Skeletal muscle cell (primary cell): Measurements from ENCODE around the gene TMEM94.

Source experiments
- DNase-seq: peaks from one replicate; pipeline ENCODE4 v3.0.0-alpha.2; 2010; ENCODE audit warnings: low read depth
- H3K4me3 ChIP-seq: 2 replicates; pipeline ENCODE4 v1.5.1; 2011; ENCODE audit warnings: low read depth, mild to moderate bottlenecking, control low read depth, low read length, moderate library complexity

The TMEM94 gene

DNA sequence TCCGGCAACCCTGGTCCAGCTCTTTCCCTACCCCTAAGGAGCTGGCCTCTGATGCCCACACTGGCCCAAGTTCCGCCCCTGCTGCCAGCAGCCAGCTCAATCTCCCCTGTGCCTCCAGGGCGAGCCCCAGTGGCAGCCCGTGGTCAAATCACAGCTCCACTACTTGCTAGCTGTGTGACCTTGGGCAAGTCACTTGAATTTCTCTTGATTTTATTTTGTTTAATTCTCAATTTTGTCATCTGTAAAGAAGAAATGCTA is 48.6 kb downstream of the TMEM94 start:
- no peak overlapping the region for H3K4me3 ChIP-seq
- no peak for DNase-seq

DNA sequence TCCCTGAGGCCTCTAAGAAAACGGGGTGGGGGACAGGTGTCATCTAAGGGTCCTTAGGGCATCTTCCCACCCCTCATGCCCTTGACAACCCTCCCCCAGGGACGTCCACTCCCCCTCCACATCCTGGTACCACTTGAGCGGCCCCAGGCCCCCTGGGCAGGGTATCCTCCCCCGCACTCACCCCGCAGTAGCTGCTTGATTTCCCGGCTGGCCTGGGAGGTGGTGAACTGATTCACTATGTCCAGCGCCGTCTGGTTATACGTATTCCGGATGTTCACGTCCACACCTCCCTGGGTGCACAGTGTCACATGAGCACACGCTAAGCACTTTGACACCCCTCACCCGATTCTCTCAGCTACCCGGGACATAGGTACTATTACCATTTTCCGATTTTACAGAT is 49.2 kb downstream of the TMEM94 start:
- H3K4me3 ChIP-seq = no peak overlapping the region
- DNase-seq = no peak

DNA sequence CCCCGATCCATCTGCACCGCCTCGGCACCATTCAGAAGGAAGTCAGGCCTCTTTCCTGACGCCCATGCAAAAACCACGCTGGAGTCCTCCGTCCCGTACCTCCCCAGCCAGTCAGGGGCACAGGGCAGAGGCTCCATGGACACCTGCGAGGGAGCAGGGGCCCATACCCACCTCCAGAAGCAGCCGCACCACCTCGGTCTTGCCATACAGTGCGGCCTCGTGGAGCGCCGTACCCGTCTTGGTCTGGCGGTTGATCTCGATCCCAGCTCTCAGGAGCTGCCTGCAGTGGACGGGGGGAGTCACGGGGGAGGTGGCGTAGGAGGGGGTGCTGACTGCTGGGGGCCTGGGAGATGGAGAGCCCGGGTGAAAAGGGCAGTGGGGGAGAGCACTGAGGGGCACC is 49.7 kb downstream of the TMEM94 start:
- no peak overlapping the region for H3K4me3 ChIP-seq
- no peak for DNase-seq

DNA sequence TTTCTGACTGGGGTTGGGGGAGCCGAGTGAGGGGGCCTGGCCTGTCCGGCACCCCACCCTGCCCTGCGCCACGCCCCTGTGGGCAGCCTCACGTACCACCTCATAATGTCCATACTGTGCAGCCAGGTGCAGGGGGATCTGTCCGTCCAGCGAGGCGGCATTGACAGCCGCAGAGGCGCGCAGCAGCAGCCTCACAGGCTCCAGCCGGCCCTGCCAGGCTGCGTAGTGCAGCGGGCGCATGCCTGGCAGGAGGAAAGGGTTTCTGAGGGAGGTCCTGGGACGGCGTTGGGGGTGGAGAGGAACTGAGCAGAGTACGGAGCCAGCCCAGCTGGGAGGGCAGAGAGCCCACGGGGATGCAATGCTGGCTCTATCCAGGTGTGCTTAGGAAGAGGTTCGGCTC is 50.5 kb downstream of the TMEM94 start:
- DNase-seq = no peak
- H3K4me3 ChIP-seq = no peak overlapping the region

DNA sequence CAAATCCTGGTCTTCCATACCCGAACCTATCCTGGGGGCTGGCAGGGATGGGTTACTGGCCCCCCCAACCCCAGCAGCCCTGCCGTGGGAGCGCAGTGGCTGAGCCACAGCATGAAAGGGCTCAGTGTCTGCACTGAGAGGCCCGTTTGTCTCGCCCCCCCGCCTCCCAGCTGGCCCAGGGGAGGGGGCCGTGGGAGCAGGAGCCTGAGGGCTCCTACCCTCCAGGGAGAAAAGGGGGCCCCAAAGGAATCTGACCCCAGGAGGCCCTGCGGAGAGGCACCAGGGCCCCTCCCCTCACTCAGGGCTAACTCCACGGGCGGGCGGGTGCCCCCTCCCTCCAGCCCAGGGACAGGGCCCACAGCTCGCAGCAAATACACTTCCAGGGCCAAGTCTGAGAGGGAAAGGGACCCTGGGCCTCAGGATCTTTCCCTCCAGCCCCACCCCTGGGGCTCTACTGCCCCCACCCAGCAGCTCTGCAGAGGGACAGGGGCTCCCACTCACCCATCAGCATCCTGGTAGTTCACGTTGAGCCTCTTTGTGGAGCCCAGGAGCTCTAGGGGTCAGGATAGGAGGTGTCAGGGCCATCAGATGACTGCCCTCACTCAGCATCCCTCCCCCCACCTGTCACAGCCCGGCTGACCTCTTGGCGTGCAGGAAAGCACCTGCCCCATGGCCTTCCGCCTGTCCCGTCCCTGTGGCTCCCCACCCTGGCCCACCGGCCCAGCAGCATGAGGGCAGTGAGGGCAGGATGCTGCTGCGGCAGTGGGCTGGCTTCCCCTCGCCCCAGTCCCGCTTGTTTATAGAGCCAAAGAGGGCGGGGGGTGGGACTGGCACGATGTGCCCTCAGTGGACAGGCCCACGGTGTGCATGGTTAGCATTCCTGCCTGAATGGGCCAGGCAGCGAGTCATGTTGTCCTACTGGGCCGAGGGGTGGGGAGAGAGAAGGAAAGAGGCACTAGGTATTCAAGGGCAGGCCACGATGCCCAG is 51.6 kb downstream of the TMEM94 start:
- DNase-seq = no peak
- H3K4me3 ChIP-seq = no peak overlapping the region

DNA sequence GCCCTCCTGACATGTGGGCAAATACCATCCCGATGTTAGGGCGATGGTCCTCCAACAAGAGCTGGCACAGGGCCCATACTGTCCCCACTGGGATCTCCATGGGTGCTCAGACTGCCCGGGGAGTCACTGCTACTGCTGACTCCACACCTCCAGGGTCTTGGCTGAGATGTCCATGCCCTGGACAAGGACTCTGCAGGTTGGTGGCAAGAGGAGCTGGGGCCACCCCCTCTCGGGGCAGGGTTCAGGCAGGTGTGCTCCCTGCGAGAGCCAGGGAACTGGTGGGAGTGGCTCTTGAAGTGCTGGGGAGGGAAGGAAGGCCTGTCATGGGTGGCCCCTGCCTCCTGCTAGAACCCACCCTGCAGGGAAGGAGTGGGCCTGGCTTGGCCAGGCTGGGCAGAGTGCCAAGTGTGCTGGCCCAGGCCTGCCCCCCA is 52.5 kb downstream of the TMEM94 start:
- no peak for DNase-seq
- no peak overlapping the region for H3K4me3 ChIP-seq

DNA sequence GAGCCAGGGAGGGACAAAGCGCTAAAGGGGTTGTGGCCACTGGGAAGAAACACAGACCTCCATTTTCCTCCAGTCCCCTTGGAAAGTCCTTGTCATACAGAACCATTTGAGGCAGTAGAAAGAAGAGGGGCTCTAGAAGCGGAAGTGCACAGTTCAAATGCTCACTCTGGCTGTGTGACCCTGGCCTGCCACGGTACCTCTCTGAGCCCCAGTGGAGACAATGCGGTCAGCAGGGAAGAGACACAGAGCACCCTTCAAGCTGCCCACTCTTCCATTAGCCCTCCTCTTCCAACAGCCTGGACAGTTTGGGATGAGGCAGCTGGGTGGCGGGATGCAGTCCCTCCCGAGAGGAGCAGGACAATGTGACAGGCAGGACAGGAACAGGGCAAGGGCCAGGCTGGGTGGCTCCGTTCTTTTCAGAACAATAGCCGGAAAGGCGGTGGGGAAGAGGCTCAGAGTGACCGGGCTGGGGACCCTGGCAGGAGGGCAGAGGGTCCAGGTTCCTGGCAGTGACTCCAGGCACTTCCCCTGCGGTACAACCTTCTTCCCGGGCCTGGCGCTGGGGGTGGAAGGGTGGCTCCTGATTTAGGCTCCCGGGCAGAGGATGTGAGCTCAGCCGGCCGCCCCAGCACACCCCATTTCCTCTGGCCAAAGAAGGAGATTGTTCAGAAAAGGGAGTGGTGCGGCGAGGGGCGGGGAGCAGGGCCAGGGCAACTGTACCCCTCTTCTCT is 53.3 kb downstream of the TMEM94 start:
- no peak for DNase-seq
- no peak overlapping the region for H3K4me3 ChIP-seq

DNA sequence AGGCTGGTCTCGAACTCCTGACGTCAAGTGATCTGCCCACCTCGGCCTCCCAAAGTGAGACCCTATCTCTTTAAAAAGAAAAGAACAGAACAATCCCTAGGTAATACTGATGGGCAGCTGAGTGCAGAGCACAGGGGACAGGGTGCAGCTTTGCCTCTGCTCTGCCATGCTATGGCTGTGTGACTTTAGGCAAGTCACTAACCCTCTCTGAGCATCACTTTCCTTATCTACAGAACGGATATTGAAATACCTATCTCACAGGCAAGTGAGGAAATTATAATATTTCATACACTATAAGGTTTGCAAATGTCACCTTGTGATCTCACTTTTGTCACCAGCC is 54.8 kb downstream of the TMEM94 start:
- DNase-seq = no peak
- H3K4me3 ChIP-seq = no peak overlapping the region

DNA sequence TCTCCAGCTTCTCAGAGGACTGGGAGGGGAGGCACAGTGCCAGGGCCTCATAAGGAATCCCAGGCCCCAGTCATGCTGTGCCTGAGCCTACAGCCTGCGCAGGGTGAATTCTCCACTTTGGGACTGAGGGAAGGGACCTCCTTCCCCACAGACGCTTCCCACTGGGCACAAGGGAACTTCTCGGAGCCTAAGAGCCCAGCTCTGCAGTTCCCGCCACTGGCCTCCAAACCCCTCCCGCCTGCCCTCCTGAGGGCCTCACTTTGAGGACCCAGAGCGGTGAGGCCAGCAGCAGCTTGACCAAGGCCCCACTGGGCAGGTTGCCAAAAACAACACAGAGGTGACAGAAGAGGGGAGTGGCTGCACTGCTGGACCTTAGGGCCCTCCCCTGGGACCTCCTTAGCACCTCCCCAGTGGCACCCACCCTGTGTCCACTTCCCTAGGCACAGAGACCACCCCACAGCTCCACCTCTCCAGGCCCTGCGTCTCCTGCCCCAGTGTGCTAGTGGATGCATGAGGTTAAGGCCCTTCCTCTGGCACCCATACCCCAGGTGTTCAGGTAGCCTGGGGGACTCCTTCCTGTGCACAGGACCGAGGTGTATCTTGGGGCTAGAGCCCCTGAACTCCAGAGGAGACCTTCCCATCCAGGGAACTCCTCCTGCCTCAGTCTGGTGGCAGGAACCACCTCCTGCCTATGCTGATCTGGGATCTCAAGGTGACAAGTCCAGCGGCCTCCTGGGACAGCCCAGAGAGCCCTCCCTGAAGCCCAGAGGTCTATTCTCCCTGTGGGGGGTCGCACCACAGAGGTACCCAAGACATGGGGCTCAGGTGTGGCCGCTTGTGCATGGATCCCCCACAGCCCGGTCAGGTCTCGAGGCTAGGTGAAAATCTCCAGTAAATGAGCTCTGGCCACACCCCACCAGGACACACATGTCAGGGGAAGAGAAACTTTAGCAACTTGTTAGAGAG is 55.5 kb downstream of the TMEM94 start:
- no peak for DNase-seq
- H3K4me3 ChIP-seq = no peak overlapping the region

DNA sequence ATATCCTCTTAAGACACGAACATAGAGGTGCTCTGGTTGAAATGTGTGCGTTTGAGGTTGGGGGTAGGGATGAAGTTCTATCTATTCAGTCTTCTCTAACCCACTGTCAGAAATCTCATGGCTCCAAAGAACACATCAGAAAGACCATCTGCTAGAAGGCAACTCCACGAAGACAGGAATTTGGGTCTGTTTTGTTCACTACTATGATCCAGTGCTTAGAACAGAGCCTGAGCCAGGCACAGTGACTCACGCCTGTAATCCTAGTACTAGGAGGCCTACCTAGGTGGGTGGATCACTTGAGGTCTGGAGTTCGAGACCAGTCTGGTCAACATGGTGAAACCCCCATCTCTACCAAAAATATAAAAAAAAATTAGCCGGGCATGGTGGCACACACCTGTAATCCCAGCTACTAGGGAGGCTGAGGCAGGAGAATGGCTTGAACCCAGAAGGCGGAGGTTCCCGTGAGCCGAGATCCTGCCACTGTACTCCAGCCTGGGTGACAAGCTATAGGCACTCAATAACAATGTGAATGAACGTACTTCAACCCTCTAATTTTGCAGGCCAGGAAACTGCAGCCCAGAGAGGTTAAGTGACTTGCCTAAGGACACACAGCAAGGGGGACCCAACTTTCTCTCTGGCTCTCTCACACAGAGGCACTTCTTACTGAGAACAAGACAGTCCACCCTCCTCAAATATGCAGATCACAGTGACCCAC is 56.6 kb downstream of the TMEM94 start:
- no peak overlapping the region for H3K4me3 ChIP-seq
- DNase-seq = no peak

DNA sequence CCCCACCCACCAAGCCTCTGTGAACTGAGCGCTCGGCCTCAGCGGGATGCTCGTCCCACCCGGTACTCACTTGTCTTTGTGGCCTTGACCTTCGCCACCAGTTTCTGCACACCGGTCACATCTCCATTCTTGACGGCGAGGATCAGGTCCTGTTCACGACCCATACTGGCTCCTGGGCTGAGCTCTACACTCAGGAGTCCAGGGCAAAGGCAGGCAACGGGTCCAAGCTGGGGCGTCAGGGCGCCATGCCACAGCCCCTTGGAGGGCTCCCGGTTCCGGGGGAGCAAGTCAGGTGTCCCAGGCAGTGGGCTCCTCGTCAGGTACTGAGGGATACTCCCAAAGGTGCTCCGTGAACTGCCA is 57.2 kb downstream of the TMEM94 start:
- H3K4me3 ChIP-seq = no peak overlapping the region
- DNase-seq = no peak

DNA sequence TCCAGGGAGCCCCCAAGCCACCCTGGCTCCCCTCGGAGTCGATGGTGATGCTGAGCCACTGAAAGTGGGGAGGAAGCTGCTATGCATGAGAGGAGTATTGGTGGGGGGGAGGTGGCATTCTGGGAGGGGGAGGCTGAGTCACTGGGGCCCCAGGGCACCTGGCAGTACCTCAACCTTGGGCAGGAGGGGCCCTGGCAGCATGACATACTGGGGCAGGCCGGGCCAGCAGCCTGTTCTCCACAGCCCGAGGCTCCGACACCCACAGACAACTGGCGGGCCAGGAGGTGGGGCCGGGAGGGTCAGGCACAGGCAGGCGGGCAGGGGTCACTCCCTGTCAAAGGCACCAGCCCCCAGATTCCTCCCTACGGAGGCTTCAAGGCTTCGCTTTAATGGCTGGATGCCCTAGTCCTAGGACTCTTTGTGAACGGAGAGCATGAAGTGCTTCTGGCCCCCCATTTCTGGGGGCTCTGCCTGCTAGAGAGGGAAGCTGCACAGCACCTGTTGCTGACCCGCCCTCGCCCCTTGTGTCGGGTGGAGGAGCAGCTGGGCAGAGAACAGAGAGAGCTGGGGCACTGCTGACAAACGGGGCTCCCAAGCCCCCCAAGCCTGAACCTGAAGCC is 58.0 kb downstream of the TMEM94 start:
- H3K4me3 ChIP-seq = peak overlapping the region; percentile 84
- DNase-seq = no peak

DNA sequence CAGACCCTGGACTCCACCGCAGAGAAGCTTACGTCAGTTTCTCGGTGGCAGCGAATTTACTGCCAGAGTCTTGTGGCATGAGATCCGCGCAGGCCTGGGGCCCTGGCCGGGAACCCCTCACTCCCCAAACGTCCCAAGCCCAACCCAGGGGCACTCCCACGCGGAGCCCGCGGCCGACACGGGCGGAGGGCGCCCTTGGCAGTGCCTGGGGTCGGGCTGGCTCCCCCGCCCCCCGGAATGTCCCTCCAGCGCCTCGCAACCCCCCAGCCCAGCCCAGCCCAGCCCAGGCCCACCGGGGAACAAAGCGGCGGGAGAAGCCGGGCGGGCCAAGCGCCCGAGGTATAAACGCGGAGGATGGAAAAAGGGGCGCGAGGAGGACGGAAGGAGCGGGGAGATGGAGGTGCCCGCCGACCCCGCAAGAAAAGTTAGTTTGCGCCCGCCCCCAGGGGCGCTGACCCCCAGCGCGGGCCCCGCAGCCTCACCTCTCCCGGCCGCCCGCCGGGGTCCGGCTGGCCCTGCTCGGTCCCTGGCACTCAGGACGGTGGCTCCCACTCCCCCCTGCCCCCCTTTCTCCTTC is 58.6 kb downstream of the TMEM94 start:
- peak overlapping the region; percentile 84 for H3K4me3 ChIP-seq
- DNase-seq = no peak

DNA sequence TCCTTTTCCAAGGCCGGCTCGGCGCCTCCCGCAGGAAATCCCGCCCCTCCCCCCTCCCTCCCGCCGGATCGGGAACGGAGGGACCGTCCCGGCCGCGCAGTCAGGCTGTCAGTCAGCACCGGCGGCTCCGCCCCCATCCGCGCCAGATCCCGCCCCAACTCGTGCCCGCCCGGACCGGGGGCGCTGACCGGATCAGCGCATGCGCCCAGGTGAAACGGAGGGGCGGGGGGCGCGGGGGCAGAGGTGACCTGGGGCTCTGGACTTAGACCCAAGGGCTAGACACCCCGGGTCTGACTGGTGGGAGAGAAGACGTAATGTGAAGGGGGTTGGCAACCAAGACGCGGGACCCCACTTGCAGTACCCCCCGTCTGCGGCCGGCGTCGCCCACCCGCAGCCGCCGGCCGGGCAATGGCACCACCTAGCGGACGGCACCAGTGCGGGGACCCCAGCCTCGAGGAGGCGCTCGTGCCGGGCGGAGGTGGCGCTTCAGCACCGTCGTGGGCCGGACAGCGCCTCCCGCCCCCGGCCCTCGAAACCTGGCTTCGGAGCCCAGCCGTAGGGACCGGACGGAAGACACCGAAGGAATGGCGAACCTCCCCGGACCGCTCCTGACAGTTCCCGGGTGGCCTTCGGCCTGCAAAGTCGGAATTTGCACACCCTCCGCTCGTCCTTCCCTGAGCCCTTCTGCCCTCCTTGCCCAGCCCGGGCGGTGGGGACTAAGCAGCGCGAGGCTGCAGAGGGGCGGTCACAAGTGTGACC is 59.2 kb downstream of the TMEM94 start, which contains the start of gene CASKIN2:
TSS of gene CASKIN2 (minus strand) at position 42 of the 759 bp plus-strand sequence. CDS start 1,733 bp downstream, outside the sequence.
- H3K4me3 ChIP-seq = peak within 1 kb of the TSS; percentile 84
- peak; percentile 51 for DNase-seq

DNA sequence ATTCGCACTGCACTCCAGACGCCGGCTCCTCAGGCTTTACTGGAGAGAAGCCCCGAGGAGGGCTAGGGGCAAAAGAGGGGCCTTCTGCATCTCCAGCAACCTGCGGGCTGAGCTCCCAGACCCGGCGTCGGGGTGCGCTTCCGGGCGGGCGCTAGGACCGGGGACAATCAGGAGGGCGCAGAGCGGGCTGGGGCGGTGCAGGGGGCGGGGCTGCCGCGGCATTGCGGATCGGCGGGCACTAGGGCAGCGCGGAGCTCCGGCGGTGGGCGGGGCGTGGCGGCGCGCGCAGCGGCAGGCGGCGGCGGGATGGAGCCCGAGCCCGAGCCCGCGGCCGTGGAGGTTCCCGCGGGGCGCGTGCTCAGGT is 59.8 kb downstream of the TMEM94 start, which contains the start of gene TSEN54:
TSS of gene TSEN54 (plus strand) at position 274 of the 364 bp plus-strand sequence. CDS start at position 307, 33 bp downstream.
- H3K4me3 ChIP-seq = peak within 1 kb of the TSS; percentile 84
- DNase-seq = peak; percentile 43

DNA sequence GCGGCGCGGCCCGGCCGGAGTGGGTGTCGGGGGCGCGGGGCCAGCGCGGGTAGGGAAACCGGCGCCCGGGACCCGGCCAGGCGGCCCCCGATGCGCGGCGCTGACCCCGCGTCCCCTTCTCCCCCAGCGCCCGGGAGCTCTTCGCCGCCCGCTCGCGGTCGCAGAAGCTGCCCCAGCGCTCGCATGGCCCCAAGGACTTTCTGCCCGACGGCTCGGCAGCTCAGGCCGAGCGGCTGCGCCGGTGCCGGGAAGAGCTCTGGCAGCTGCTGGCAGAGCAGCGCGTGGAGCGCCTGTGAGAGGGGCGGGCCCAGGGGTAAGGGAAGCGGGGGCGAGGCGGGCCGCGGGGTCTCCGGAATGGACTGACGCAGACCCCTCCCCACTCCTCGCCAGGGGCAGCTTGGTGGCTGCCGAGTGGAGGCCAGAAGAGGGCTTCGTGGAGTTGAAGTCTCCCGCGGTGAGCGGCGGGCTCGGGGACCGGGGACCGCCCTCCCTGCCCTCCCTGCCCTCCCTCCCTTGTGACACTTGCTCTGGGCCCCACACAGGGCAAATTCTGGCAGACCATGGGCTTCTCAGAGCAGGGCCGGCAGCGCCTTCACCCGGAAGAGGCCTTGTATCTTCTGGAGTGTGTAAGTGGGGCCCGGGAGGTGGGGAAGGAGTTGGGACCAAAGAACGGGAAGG is 60.3 kb downstream of the TMEM94 start:
- no peak for DNase-seq
- H3K4me3 ChIP-seq = peak overlapping the region; percentile 84

DNA sequence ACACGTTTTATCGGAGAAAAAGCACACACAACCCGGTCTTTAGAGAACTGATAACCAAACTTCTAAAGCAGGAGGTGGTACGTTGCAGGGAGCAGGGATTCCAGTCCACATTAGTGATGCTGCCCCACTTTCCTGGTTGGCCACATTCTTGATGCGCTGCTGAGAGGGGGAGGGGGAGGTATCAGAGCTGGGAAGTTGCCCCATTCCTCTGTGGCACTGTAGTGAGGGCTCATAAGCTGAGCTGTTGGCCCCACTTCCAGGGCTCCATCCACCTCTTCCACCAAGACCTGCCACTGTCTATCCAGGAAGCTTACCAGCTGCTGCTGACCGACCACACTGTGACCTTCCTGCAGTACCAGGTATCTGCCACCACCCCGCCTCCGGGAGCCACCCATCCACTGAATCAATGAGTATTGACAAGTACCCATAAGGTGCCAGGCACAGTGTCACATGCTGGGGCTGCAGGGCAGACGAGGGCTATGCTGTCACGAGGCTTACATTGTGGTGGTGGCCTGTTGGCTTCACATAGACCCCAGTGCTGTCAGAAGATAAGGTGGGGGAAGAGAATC is 60.9 kb downstream of the TMEM94 start:
- peak overlapping the region; percentile 84 for H3K4me3 ChIP-seq
- no peak for DNase-seq
